Esophagus squamous epithelium (tissue), 5 donors: Measurements from ENCODE around the gene NPAS2. TPM values are rescaled to one million over a fixed set of nuclear protein-coding genes. Genes with fewer than 3 reads are reported as not detected.

Experiments used
- DNase-seq: peaks from one replicate; lab custom pipeline; 2025; lab: John Stamatoyannopoulos, UW
- H3K27ac ChIP-seq, 4 donors: fragments of 200-600 bp; sonication (generic); one replicate each; pipeline ENCODE4 v1.5.1; 2016 to 2019; ENCODE audit warnings: mild to moderate bottlenecking in 1 of 4
- H3K27me3 ChIP-seq, 4 donors: fragments of 200-600 bp; sonication (generic); 1 replicate in 3 of 4; 2 replicates in 1 of 4; pipeline versions ENCODE4 v1.5.1 to v1.6.0; 2017 to 2021; ENCODE audit warnings: antibody characterized with exemption in 1 of 4
- H3K36me3 ChIP-seq, 3 donors: fragments of 200-600 bp; sonication (generic); one replicate each; pipeline ENCODE4 v1.5.1; 2016 to 2019
- H3K4me1 ChIP-seq, 3 donors: fragments of 200-600 bp; sonication (generic); one replicate each; pipeline ENCODE4 v1.5.1; 2017 to 2019
- H3K4me3 ChIP-seq, 4 donors: fragments of 200-600 bp; sonication (generic); 1 replicate in 3 of 4; 2 replicates in 1 of 4; pipeline ENCODE4 v1.5.1; 2016 to 2019; ENCODE audit warnings: mild to moderate bottlenecking in 2 of 4, moderate library complexity in 1 of 4
- H3K9me3 ChIP-seq, 3 donors: fragments of 200-600 bp; sonication (generic); one replicate each; pipeline ENCODE4 v1.5.1; 2016 to 2019
- CTCF ChIP-seq, 6 experiments: fragments of 450-650 bp in 4 of 6; fragments of 200-600 bp in 2 of 6; sonication (generic) in 2 of 6; IDR thresholded peaks; one replicate each; pipeline ENCODE4 v1.5.1; 2016 to 2019; ENCODE audit warnings: antibody characterized with exemption in 6 of 6, mild to moderate bottlenecking in 4 of 6, moderate library complexity in 4 of 6
- POLR2A ChIP-seq, 4 donors: fragments of 450-650 bp; IDR thresholded peaks; one replicate each; pipeline ENCODE4 v1.6.1; 2017; ENCODE audit warnings: antibody characterized with exemption in 4 of 4, mild to moderate bottlenecking in 4 of 4, moderate library complexity in 3 of 4
- WGBS, 2 donors: methylation state at CpG; one replicate each; pipeline ENCODE4 v1.1.5; 2018; 5-methylcytosine and 5-hydroxymethylcytosine counted together
- intact Hi-C: fragments of 100-400 bp; cut with DNase I; formaldehyde crosslinking; loops from one replicate; pipeline ENCODE4 v1.15.0; 2022
- total RNA-seq, 4 donors: library from RNA; depleted of rRNA; stranded (reverse); fragments of >200 nt; gene quantifications; one replicate each; pipeline ENCODE4 v1.1.0, GENCODE V29; 2016
- donor health status: DM: yes; HTN: yes; CAD: no.

NPAS2 gene
- total RNA-seq, 4 donors from 2014 or later, result 29.1 to 64.2 (median 39.1) TPM

GRCh38 chr2:100785626-100786296 lies 34.2 kb upstream of the NPAS2 start:
- intact Hi-C loops, result no loop called here
- no peak for DNase-seq

GRCh38 chr2:100786297-100786658 lies 33.7 kb upstream of the NPAS2 start:
- no peak for DNase-seq
- TF ChIP-seq CTCF (IDR thresholded peaks at IDR 0.05), result no peak
- TF ChIP-seq POLR2A (IDR thresholded peaks at IDR 0.05), result no peak
- no peaks in the 10 kb centered on the region for H3K9me3 ChIP-seq
- peak overlapping the region in 3 of 4 donors; percentile 17 to 45 (median 41) for H3K27ac ChIP-seq
- peaks cover 0 to 19% (median 8%) of the 10 kb centered on the region in 3 donors for H3K4me1 ChIP-seq
- no peaks in the 10 kb centered on the region for H3K27me3 ChIP-seq
- WGBS, 2 donors, result 30 to 34% methylated on average over 5 to 7 of the region's 7 CpGs
- H3K36me3 ChIP-seq, result no peaks in the 10 kb centered on the region
- intact Hi-C loops, result no loop called here
- no peak overlapping the region for H3K4me3 ChIP-seq

More at GRCh38 chr2:100785626-100786296, 34.2 kb upstream of the NPAS2 start:
- Histone ChIP-seq H3K4me1 (peaks cover 0 to 19% (median 8%) of the 10 kb centered on the region in 3 donors), H3K4me3 (no peak overlapping the region), H3K27ac (peak overlapping the region in 3 of 4 donors; percentile 17 to 45 (median 41)), H3K9me3 (no peaks in the 10 kb centered on the region), H3K27me3 (no peaks in the 10 kb centered on the region), H3K36me3 (no peaks in the 10 kb centered on the region)
- TF ChIP-seq CTCF (IDR thresholded peaks at IDR 0.05) (no peak), POLR2A (IDR thresholded peaks at IDR 0.05) (no peak)
- WGBS, 2 donors, result 34 to 37% methylated on average over 8 to 10 of the region's 10 CpGs

GRCh38 chr2:100786985-100787384 lies 33.0 kb upstream of the NPAS2 start:
- Histone ChIP-seq H3K27ac (peak overlapping the region in 1 of 4 donors; percentile 41), H3K36me3 (no peaks in the 10 kb centered on the region), H3K4me1 (peaks cover 0 to 19% (median 8%) of the 10 kb centered on the region in 3 donors), H3K9me3 (no peaks in the 10 kb centered on the region), H3K4me3 (no peak overlapping the region), H3K27me3 (no peaks in the 10 kb centered on the region)
- intact Hi-C loops, result no loop called here
- 71 to 78% methylated on average over 2 of the region's 2 CpGs for WGBS, 2 donors
- no peak for TF ChIP-seq CTCF (IDR thresholded peaks at IDR 0.05)
- no peak for TF ChIP-seq POLR2A (IDR thresholded peaks at IDR 0.05)
- DNase-seq, result no peak

GRCh38 chr2:100789361-100789760 lies 30.6 kb upstream of the NPAS2 start:
- no peak for DNase-seq
- TF ChIP-seq POLR2A (IDR thresholded peaks at IDR 0.05) (no peak), CTCF (IDR thresholded peaks at IDR 0.05) (no peak)
- Histone ChIP-seq H3K36me3 (no peaks in the 10 kb centered on the region), H3K4me3 (no peak overlapping the region), H3K27me3 (no peaks in the 10 kb centered on the region), H3K4me1 (peaks cover 0 to 19% (median 8%) of the 10 kb centered on the region in 3 donors), H3K9me3 (no peaks in the 10 kb centered on the region), H3K27ac (no peak overlapping the region)
- intact Hi-C loops, result no loop called here
- 67 to 97% methylated on average over 1 to 3 of the region's 3 CpGs for WGBS, 2 donors

- peaks cover 0 to 7% (median 4%) of the 10 kb centered on the region in 3 donors for H3K4me1 ChIP-seq
- no peak for TF ChIP-seq CTCF (IDR thresholded peaks at IDR 0.05)
- TF ChIP-seq POLR2A (IDR thresholded peaks at IDR 0.05), result no peak
- H3K4me3 ChIP-seq, result no peak overlapping the region
- no peak for DNase-seq
- no peaks in the 10 kb centered on the region for H3K27me3 ChIP-seq
- intact Hi-C loops, result no loop called here
- no peaks in the 10 kb centered on the region for H3K9me3 ChIP-seq
- 80 to 91% methylated on average over 9 to 10 of the region's 10 CpGs for WGBS, 2 donors
- no peaks in the 10 kb centered on the region for H3K36me3 ChIP-seq
- H3K27ac ChIP-seq, result no peak overlapping the region
Measured at GRCh38 chr2:100791294-100791935, 28.5 kb upstream of the NPAS2 start.
